HPDE6-E6E7 (cell line): ENCODE data around the gene EIF4A2.
"Not testable (repeated sequence)": the region's sequence is repeated elsewhere in the genome, so short reads cannot be mapped to it uniquely, and the experiment has no call there.

ENCODE experiments used
- DNase-seq: peaks from one replicate; pipeline ENCODE4 v3.0.0; 2011; ENCODE audit warnings: missing footprints; ENCODE audit errors: extremely low spot score

EIF4A2 gene

GRCh38 chr3:186784820-186785494, 1.6 kb downstream of the EIF4A2 start:
- DNase-seq: no peak

GRCh38 chr3:186785495-186786018, 2.2 kb downstream of the EIF4A2 start:
- DNase-seq: no peak

GRCh38 chr3:186786922-186787321, 3.5 kb downstream of the EIF4A2 start:
- no peak for DNase-seq

- DNase-seq: no peak
Observed at GRCh38 chr3:186787642-186788481, 4.5 kb downstream of the EIF4A2 start.

GRCh38 chr3:186788482-186789370, 5.3 kb downstream of the EIF4A2 start:
- DNase-seq: no peak

- DNase-seq: no peak
Observed at GRCh38 chr3:186789554-186790260, 6.3 kb downstream of the EIF4A2 start.

- DNase-seq: no peak
Observed at GRCh38 chr3:186790261-186790981, 7.0 kb downstream of the EIF4A2 start.

- no peak for DNase-seq
Observed at GRCh38 chr3:186798239-186798874, 15.0 kb downstream of the EIF4A2 start.

GRCh38 chr3:186800285-186800684, 16.9 kb downstream of the EIF4A2 start:
- no peak for DNase-seq

- no peak for DNase-seq
Observed at GRCh38 chr3:186802701-186803100, 19.3 kb downstream of the EIF4A2 start.

- not testable (repeated sequence) for DNase-seq
Observed at GRCh38 chr3:186803447-186803846, 20.1 kb downstream of the EIF4A2 start.

GRCh38 chr3:186806089-186807055, 23.0 kb downstream of the EIF4A2 start, which contains the start of gene RFC4:
TSS of gene RFC4 (minus strand) at chr3:186806482. CDS start at chr3:186804713, 1,769 bp downstream.
- DNase-seq: peak; percentile 72

- DNase-seq: no peak
Observed at GRCh38 chr3:186807231-186807630, 23.9 kb downstream of the EIF4A2 start.

- DNase-seq: no peak
Observed at GRCh38 chr3:186810336-186810996, 27.1 kb downstream of the EIF4A2 start.

GRCh38 chr3:186811313-186811712, 27.9 kb downstream of the EIF4A2 start:
- not testable (repeated sequence) for DNase-seq

- DNase-seq: no peak
Observed at GRCh38 chr3:186814100-186814499, 30.7 kb downstream of the EIF4A2 start.

GRCh38 chr3:186815435-186815834, 32.1 kb downstream of the EIF4A2 start:
- DNase-seq: no peak

GRCh38 chr3:186818516-186818915, 35.1 kb downstream of the EIF4A2 start:
- no peak for DNase-seq
